ENCODE results near the gene TMTC1. TPM values are rescaled to one million over a fixed set of nuclear protein-coding genes. Genes with fewer than 3 reads are reported as not detected.

The TMTC1 gene
- total and polyA plus RNA-seq, 2 experiments from 2014 or later = 4.8 to 24.3 TPM

- no peak for DNase-seq (ENCODE audit: low spot score)
- Histone ChIP-seq H3K4me1 (ENCODE audit: insufficient read depth) (no peaks in the 10 kb centered on the region), H3K4me2 (no peak overlapping the region), H3K36me3 (ENCODE audit: insufficient read depth) (no peaks in the 10 kb centered on the region), H3K27ac (ENCODE audit: low read depth) (no peak overlapping the region), H3K9me2 (ENCODE audit: insufficient read depth) (no peaks in the 10 kb centered on the region), H3K79me2 (replicated peaks; ENCODE audit: insufficient read depth) (no peaks in the 10 kb centered on the region), H3K4me3 (no peak overlapping the region), H3F3A (replicated peaks; ENCODE audit: low read depth) (no peaks in the 10 kb centered on the region), H2AFZ (no peak overlapping the region), H4K20me1 (replicated peaks; ENCODE audit: insufficient read depth) (no peaks in the 10 kb centered on the region), H3K27me3 (ENCODE audit: insufficient read depth) (no peaks in the 10 kb centered on the region)
- Mint-ChIP-seq H3K27ac (no peak overlapping the region), H3K9me3 (no peaks in the 10 kb centered on the region), H3K27me3 (ENCODE audit: insufficient read depth, low read depth, poor library complexity) (peaks cover 4% of the 10 kb centered on the region), H3K4me3 (no peak overlapping the region), H3K36me3 (ENCODE audit: low read depth) (peaks cover 5% of the 10 kb centered on the region; the same call in 2 of the 3 replicates), H3K4me1 (peaks cover 7% of the 10 kb centered on the region)
- no peak for TF ChIP-seq POLR2AphosphoS5 (IDR thresholded peaks at IDR 0.05; ENCODE audit: low read depth)
- TF ChIP-seq ETS1 (IDR thresholded peaks at IDR 0.05) = no peak
- no peak for TF ChIP-seq JUNB (IDR thresholded peaks at IDR 0.05; ENCODE audit: unreplicated experiment)
- no peak for TF ChIP-seq ZNF462 (CRISPR knock-in tag; IDR thresholded peaks at IDR 0.05)
- no peak for TF ChIP-seq EZH2 (IDR thresholded peaks at IDR 0.05; ENCODE audit: low read depth, unreplicated experiment)
- no peak for TF ChIP-seq STAT1 (IDR thresholded peaks at IDR 0.05; ENCODE audit: unreplicated experiment)
- no peak for TF ChIP-seq CTCF (conservative IDR thresholded peaks at IDR 0.05; ENCODE audit: low read depth in 2 of 2)
- no peak for TF ChIP-seq REST (IDR thresholded peaks at IDR 0.05; ENCODE audit: unreplicated experiment)
- no peak for TF ChIP-seq EZH2phosphoT487 (IDR thresholded peaks at IDR 0.05; ENCODE audit: unreplicated experiment)
- ATAC-seq = no peak
Observed at GRCh38 chr12:29508949-29509348, 274.8 kb downstream of the TMTC1 start.
